Effector memory CD4-positive, alpha-beta T cell (primary cell): ENCODE data around the gene RIT2.

Experiments
- DNase-seq, 3 donors: peaks; one replicate each; pipeline ENCODE4 v3.0.0-alpha.2; 2020
- H3K27ac ChIP-seq: 2 replicates; pipeline ENCODE4 v1.7.0; 2013; ENCODE audit warnings: mild to moderate bottlenecking, low read length, moderate library complexity; ENCODE audit not compliant: insufficient read depth, poor library complexity, severe bottlenecking
- H3K27me3 ChIP-seq: replicated peaks from 2 replicates; pipeline ENCODE4 v1.7.0; 2013; ENCODE audit warnings: mild to moderate bottlenecking, low read length; ENCODE audit not compliant: insufficient read depth, control insufficient read depth, poor library complexity, severe bottlenecking
- H3K36me3 ChIP-seq: 2 replicates; pipeline ENCODE4 v1.7.0; 2013; ENCODE audit warnings: mild to moderate bottlenecking, low read length, moderate library complexity; ENCODE audit not compliant: control insufficient read depth, insufficient read depth
- H3K4me1 ChIP-seq: 2 replicates; pipeline ENCODE4 v1.7.0; 2013; ENCODE audit warnings: low read length, mild to moderate bottlenecking; ENCODE audit not compliant: control insufficient read depth, insufficient read depth, poor library complexity, severe bottlenecking
- H3K4me3 ChIP-seq: 2 replicates; pipeline ENCODE4 v1.7.0; 2013; ENCODE audit warnings: low read length, low read depth, mild to moderate bottlenecking; ENCODE audit not compliant: insufficient read depth, poor library complexity, severe bottlenecking
- H3K9me3 ChIP-seq: 2 replicates; pipeline ENCODE4 v1.7.0; 2013; ENCODE audit warnings: mild to moderate bottlenecking, low read length, moderate library complexity; ENCODE audit not compliant: control insufficient read depth

Gene RIT2

GRCh38 chr18:43061318-43061717 lies 54.2 kb downstream of the RIT2 start:
- H3K4me3 ChIP-seq = no peak overlapping the region
- H3K27ac ChIP-seq = no peak overlapping the region

GRCh38 chr18:43060020-43060419 lies 55.5 kb downstream of the RIT2 start:
- no peaks in the 10 kb centered on the region for H3K9me3 ChIP-seq
- H3K4me1 ChIP-seq = no peaks in the 10 kb centered on the region
- no peaks in the 10 kb centered on the region for H3K27me3 ChIP-seq
- no peak for DNase-seq
- no peak overlapping the region for H3K27ac ChIP-seq
- H3K36me3 ChIP-seq = no peaks in the 10 kb centered on the region
- no peak overlapping the region for H3K4me3 ChIP-seq

More at GRCh38 chr18:43061318-43061717, 54.2 kb downstream of the RIT2 start:
- no peaks in the 10 kb centered on the region for H3K9me3 ChIP-seq
- no peaks in the 10 kb centered on the region for H3K27me3 ChIP-seq
- H3K36me3 ChIP-seq = no peaks in the 10 kb centered on the region
- no peak for DNase-seq
- H3K4me1 ChIP-seq = no peaks in the 10 kb centered on the region

- Histone ChIP-seq H3K27ac (no peak overlapping the region), H3K36me3 (no peaks in the 10 kb centered on the region), H3K9me3 (no peaks in the 10 kb centered on the region), H3K27me3 (no peaks in the 10 kb centered on the region), H3K4me1 (no peaks in the 10 kb centered on the region), H3K4me3 (no peak overlapping the region)
- no peak for DNase-seq
Measured at GRCh38 chr18:43054815-43055519, 60.5 kb downstream of the RIT2 start.

- H3K36me3 ChIP-seq = no peaks in the 10 kb centered on the region
- H3K9me3 ChIP-seq = no peaks in the 10 kb centered on the region
- DNase-seq = no peak
- H3K27me3 ChIP-seq = no peaks in the 10 kb centered on the region
- no peaks in the 10 kb centered on the region for H3K4me1 ChIP-seq
- H3K4me3 ChIP-seq = no peak overlapping the region
- no peak overlapping the region for H3K27ac ChIP-seq
Measured at GRCh38 chr18:43049021-43049420, 66.5 kb downstream of the RIT2 start.

- no peaks in the 10 kb centered on the region for H3K9me3 ChIP-seq
- H3K27me3 ChIP-seq = no peaks in the 10 kb centered on the region
- DNase-seq = no peak
- H3K4me1 ChIP-seq = no peaks in the 10 kb centered on the region
- no peak overlapping the region for H3K27ac ChIP-seq
- no peak overlapping the region for H3K4me3 ChIP-seq
- H3K36me3 ChIP-seq = no peaks in the 10 kb centered on the region
Measured at GRCh38 chr18:43046322-43046721, 69.2 kb downstream of the RIT2 start.

GRCh38 chr18:43043626-43044025 lies 71.9 kb downstream of the RIT2 start:
- H3K27ac ChIP-seq = no peak overlapping the region
- no peaks in the 10 kb centered on the region for H3K36me3 ChIP-seq
- no peak for DNase-seq
- no peaks in the 10 kb centered on the region for H3K4me1 ChIP-seq
- no peak overlapping the region for H3K4me3 ChIP-seq
- H3K27me3 ChIP-seq = no peaks in the 10 kb centered on the region
- H3K9me3 ChIP-seq = no peaks in the 10 kb centered on the region

GRCh38 chr18:43040281-43040680 lies 75.2 kb downstream of the RIT2 start:
- Histone ChIP-seq H3K9me3 (no peaks in the 10 kb centered on the region), H3K4me3 (no peak overlapping the region), H3K27me3 (no peaks in the 10 kb centered on the region), H3K36me3 (no peaks in the 10 kb centered on the region), H3K27ac (no peak overlapping the region), H3K4me1 (no peaks in the 10 kb centered on the region)
- no peak for DNase-seq

GRCh38 chr18:43034683-43035500 lies 80.6 kb downstream of the RIT2 start:
- DNase-seq = no peak
- no peaks in the 10 kb centered on the region for H3K9me3 ChIP-seq
- no peaks in the 10 kb centered on the region for H3K4me1 ChIP-seq
- H3K27ac ChIP-seq = no peak overlapping the region
- H3K4me3 ChIP-seq = no peak overlapping the region
- no peaks in the 10 kb centered on the region for H3K36me3 ChIP-seq
- no peaks in the 10 kb centered on the region for H3K27me3 ChIP-seq

- no peak for DNase-seq
- H3K27me3 ChIP-seq = no peaks in the 10 kb centered on the region
- H3K4me1 ChIP-seq = no peaks in the 10 kb centered on the region
- H3K36me3 ChIP-seq = no peaks in the 10 kb centered on the region
- H3K9me3 ChIP-seq = no peaks in the 10 kb centered on the region
- H3K4me3 ChIP-seq = no peak overlapping the region
- H3K27ac ChIP-seq = no peak overlapping the region
Measured at GRCh38 chr18:43031169-43031568, 84.3 kb downstream of the RIT2 start.

- no peak for DNase-seq
- Histone ChIP-seq H3K27ac (no peak overlapping the region), H3K9me3 (no peaks in the 10 kb centered on the region), H3K4me1 (no peaks in the 10 kb centered on the region), H3K4me3 (no peak overlapping the region), H3K36me3 (no peaks in the 10 kb centered on the region), H3K27me3 (no peaks in the 10 kb centered on the region)
Measured at GRCh38 chr18:43029414-43029813, 86.1 kb downstream of the RIT2 start.
